Ovary (tissue), 9 donors: ENCODE data around the gene ITFG1. TPM values are rescaled to one million over a fixed set of nuclear protein-coding genes. Genes with fewer than 3 reads are reported as not detected.

Source experiments
- DNase-seq, 5 donors: peaks; one replicate each; pipeline ENCODE4 v3.0.0-alpha.2; 2019 to 2020
- H3K27ac ChIP-seq, 2 donors: fragments of 200-600 bp; one replicate each; pipeline versions ENCODE4 v1.5.1 to v1.8.0; 2019 to 2022
- H3K27me3 ChIP-seq: fragments of 200-600 bp; one replicate; pipeline ENCODE4 v1.8.0; 2022
- H3K36me3 ChIP-seq: fragments of 200-600 bp; sonication (generic); one replicate; pipeline ENCODE4 v1.5.1; 2019
- H3K4me1 ChIP-seq: one replicate; pipeline ENCODE4 v1.8.1; 2013; ENCODE audit warnings: mild to moderate bottlenecking, moderate library complexity; ENCODE audit not compliant: insufficient read depth
- H3K4me3 ChIP-seq: fragments of 200-600 bp; sonication (generic); one replicate; pipeline ENCODE4 v1.5.1; 2017
- H3K9me3 ChIP-seq, 2 donors: fragments of 200-600 bp in 1 of 2; sonication (generic) in 1 of 2; one replicate each; pipeline versions ENCODE4 v1.5.1 to v1.8.1; 2013 to 2019; ENCODE audit warnings: mild to moderate bottlenecking in 1 of 2, moderate library complexity in 1 of 2
- CTCF ChIP-seq, 3 donors: fragments of 450-650 bp in 2 of 3; fragments of 200-600 bp in 1 of 3; IDR thresholded peaks; one replicate each; pipeline versions ENCODE4 v1.5.1 to v1.8.0; 2016 to 2022; ENCODE audit warnings: antibody characterized with exemption in 3 of 3, mild to moderate bottlenecking in 1 of 3
- EP300 ChIP-seq: sonication (generic); formaldehyde crosslinking; IDR thresholded peaks from one replicate; pipeline ENCODE4 v1.6.1; 2017; ENCODE audit warnings: antibody characterized with exemption
- POLR2A ChIP-seq: fragments of 450-650 bp; IDR thresholded peaks from one replicate; pipeline ENCODE4 v1.6.1; 2017; ENCODE audit warnings: antibody characterized with exemption, mild to moderate bottlenecking, moderate library complexity
- WGBS, 3 donors: extraction: QIAGEN DNeasy Blood & Tissue Kit in 1 of 3; methylation state at CpG; one replicate each; pipeline versions ENCODE4 v1.1.5 to v1.1.7; 2013 to 2017; 5-methylcytosine and 5-hydroxymethylcytosine counted together
- intact Hi-C, 4 donors: fragments of 100-400 bp; cut with DNase I; formaldehyde crosslinking; loops; one replicate each; pipeline versions ENCODE4 v1.11.0 to v1.15.1; 2022 to 2023
- polyA plus RNA-seq, 2 donors: library from polyadenylated mRNA; stranded (reverse); fragments of 200-250 nt in 1 of 2; fragments of 350-450 nt in 1 of 2; fragmentation: Illumina TruSeq in 1 of 2; extraction: RNeasy Lipid Tissue Mini Kit (QIAGEN cat#74804) in 1 of 2; gene quantifications; one replicate each; pipeline ENCODE4 v1.2.3, GENCODE V29; 2013 to 2014
- total RNA-seq, 7 donors: library from RNA; depleted of rRNA in 2 of 7; stranded (reverse); fragments of >200 nt in 2 of 7; fragmentation: NEBNext Ultra II Directional in 3 of 7; extraction: Animal tissue kit (Norgen Biotek cat#: 25700) in 3 of 7; gene quantifications; one replicate each; pipeline versions ENCODE4 v1.1.0 to v1.2.4, GENCODE V29; 2016 to 2023
- donor health status: DM: no; HTN: no; CAD: no; lungs with moderate emphysema.
- donor health status: DM: no; HTN: no; CAD: no.
- donor health status: Bipolar disorder and iron deficiency.
- donor health status: DM: yes; HTN: yes; CAD: no.
- donor health status: DM: no; HTN: no; CAD: no.
- donor health status: DM: yes; HTN: yes; CAD: no.

Gene ITFG1
- total and polyA plus RNA-seq, 9 donors: 34.4 to 123 (median 40.2) TPM

DNA sequence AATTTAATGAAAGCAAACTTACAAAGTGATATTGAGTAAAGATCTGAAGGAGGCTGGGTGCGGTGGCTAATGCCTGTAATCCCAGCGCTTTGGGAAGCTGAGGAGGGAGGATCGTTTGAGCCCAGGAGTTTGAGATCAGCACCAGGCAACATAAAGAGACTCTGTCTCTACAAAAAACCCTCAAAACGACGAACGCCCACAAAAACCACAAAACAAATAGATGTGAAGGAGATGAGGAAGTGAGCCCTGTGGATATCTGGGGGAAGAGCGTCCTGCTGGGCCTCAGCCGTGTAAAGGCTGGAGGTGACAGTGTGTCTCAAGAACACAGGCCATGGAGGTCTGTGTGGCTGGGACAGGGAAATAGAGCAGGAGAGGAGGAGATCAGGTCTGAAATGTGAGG, 68.8 kb downstream of the ITFG1 start:
- intact Hi-C loops: no loop called here
- no peaks in the 10 kb centered on the region for H3K36me3 ChIP-seq
- H3K4me3 ChIP-seq: no peak overlapping the region
- TF ChIP-seq POLR2A (no peak), EP300 (no peak), CTCF (IDR thresholded peaks at IDR 0.05) (no peak)
- no peaks in the 10 kb centered on the region for H3K27me3 ChIP-seq
- H3K4me1 ChIP-seq: peaks cover 2% of the 10 kb centered on the region
- DNase-seq: no peak
- H3K27ac ChIP-seq: no peak overlapping the region
- WGBS, 3 donors: 29 to 43% (median 36%) methylated on average over 8 of the region's 8 CpGs
- H3K9me3 ChIP-seq: no peaks in the 10 kb centered on the region

DNA sequence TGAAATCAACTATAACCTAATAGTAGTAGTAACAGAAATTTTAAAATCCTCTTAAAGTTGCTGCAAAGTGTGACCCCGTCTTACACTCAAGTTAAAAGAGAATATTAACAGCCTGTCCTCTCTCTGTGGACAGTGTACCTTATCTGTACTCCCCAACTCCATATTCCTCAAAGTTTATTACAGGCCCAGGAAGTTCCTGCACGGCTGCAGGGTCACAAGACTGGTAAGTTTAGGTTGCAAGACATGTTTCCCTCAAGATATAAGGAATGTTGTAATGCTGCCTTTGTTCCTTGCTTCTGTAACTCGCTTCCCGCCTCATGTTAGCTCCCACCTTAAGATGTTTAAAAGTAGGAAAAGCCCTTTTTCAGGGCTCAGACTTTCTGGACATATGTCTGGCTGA, 72.2 kb downstream of the ITFG1 start:
- TF ChIP-seq CTCF (IDR thresholded peaks at IDR 0.05): no peak
- no peak for TF ChIP-seq POLR2A
- TF ChIP-seq EP300: no peak
- H3K4me1 ChIP-seq: peaks cover 5% of the 10 kb centered on the region
- 92 to 93% (median 92%) methylated on average over 4 of the region's 4 CpGs for WGBS, 3 donors
- no peak for DNase-seq
- intact Hi-C loops: no loop called here
- no peaks in the 10 kb centered on the region for H3K9me3 ChIP-seq
- H3K4me3 ChIP-seq: no peak overlapping the region
- no peak overlapping the region for H3K27ac ChIP-seq
- no peaks in the 10 kb centered on the region for H3K36me3 ChIP-seq
- H3K27me3 ChIP-seq: no peaks in the 10 kb centered on the region

- no peak overlapping the region for H3K27ac ChIP-seq
- no peaks in the 10 kb centered on the region for H3K36me3 ChIP-seq
- H3K4me1 ChIP-seq: peaks cover 5% of the 10 kb centered on the region
- no peak for DNase-seq
- H3K9me3 ChIP-seq: no peaks in the 10 kb centered on the region
- 73 to 89% (median 82%) methylated on average over 3 of the region's 3 CpGs for WGBS, 3 donors
- TF ChIP-seq CTCF (IDR thresholded peaks at IDR 0.05) (no peak), POLR2A (no peak), EP300 (no peak)
- H3K4me3 ChIP-seq: no peak overlapping the region
- no peaks in the 10 kb centered on the region for H3K27me3 ChIP-seq
- intact Hi-C loops: no loop called here
These were observed 73.7 kb downstream of the ITFG1 start for GRCh38 chr16:47387026-47387734.

GRCh38 chr16:47386201-47386718, 74.6 kb downstream of the ITFG1 start:
- Histone ChIP-seq H3K27me3 (no peaks in the 10 kb centered on the region), H3K36me3 (no peaks in the 10 kb centered on the region), H3K4me1 (peaks cover 5% of the 10 kb centered on the region), H3K9me3 (no peaks in the 10 kb centered on the region), H3K27ac (no peak overlapping the region), H3K4me3 (no peak overlapping the region)
- TF ChIP-seq EP300 (no peak), POLR2A (no peak), CTCF (IDR thresholded peaks at IDR 0.05) (no peak)
- intact Hi-C loops: no loop called here
- DNase-seq: no peak
- 86 to 88% (median 87%) methylated on average over 5 of the region's 5 CpGs for WGBS, 3 donors
